Prostate gland (tissue), 2 donors: Measurements from ENCODE around the gene FCRL1.

ENCODE experiments used
- CTCF ChIP-seq, 4 experiments: fragments of 200-600 bp in 2 of 4; fragments of 450-650 bp in 2 of 4; sonication (generic) in 2 of 4; IDR thresholded peaks; 1 replicate in 3 of 4; 2 replicates in 1 of 4; pipeline ENCODE4 v1.5.1; 2016 to 2019; ENCODE audit warnings: antibody characterized with exemption in 4 of 4, mild to moderate bottlenecking in 2 of 4, moderate library complexity in 2 of 4
- POLR2A ChIP-seq: fragments of 450-650 bp; IDR thresholded peaks from one replicate; pipeline ENCODE4 v1.6.1; 2016; ENCODE audit warnings: antibody characterized with exemption, mild to moderate bottlenecking
- POLR2AphosphoS5 ChIP-seq: sonication (generic); formaldehyde crosslinking; IDR thresholded peaks from one replicate; pipeline ENCODE4 v1.6.1; 2017; ENCODE audit warnings: antibody characterized with exemption

GRCh38 chr1:157785248-157785647 lies 34.7 kb downstream of the FCRL1 start:
- TF ChIP-seq CTCF (IDR thresholded peaks at IDR 0.05) (no peak), POLR2A (no peak), POLR2AphosphoS5 (no peak)
